Measurements from ENCODE around the gene ABCC1.
A peak's percentile ranks its signal among the peaks of the same experiment; 100 is the strongest.
"Not testable (repeated sequence)": the region's sequence is repeated elsewhere in the genome, so short reads cannot be mapped to it uniquely, and the experiment has no call there.

ABCC1 gene

DNA sequence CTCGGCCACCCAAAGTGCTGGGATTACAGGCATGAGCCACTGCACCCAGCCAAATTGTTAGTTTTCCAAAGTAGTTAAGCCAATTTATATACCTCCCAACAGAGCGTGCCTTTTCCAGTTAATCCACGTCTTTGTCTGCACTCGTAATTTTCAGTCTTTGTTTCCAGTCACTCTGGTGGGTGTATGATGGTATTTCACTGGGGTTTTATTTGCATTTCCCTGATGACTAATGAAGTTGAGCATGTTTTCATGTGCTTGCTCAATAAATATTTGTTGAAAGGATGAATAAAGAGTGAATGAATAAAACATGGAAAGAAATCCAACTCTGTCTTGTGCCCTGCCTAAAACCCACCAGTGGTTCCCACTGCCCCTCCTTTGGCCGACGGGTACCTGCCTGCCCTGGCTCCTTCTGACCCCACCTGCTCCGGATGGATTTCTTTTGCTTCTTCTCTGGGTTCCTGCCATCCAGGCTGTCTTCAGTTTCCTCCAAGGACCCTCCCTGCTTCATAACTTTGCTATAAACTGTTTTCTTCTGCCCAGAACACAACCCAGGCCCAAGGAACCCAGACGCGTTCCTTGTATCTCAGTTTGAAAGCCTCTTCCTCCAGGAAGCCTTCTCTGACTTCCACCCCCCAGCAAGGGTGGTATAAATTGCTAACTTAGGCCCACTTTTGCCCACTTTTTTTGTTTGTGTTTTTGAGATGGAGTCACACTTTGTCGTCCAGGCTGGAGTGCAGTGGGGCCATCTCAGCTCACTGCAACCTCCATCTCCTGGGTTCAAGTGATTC lies 3.0 kb upstream of the ABCC1 start:
- DNase-seq (ENCODE audit: low read depth): peak; percentile 64

DNA sequence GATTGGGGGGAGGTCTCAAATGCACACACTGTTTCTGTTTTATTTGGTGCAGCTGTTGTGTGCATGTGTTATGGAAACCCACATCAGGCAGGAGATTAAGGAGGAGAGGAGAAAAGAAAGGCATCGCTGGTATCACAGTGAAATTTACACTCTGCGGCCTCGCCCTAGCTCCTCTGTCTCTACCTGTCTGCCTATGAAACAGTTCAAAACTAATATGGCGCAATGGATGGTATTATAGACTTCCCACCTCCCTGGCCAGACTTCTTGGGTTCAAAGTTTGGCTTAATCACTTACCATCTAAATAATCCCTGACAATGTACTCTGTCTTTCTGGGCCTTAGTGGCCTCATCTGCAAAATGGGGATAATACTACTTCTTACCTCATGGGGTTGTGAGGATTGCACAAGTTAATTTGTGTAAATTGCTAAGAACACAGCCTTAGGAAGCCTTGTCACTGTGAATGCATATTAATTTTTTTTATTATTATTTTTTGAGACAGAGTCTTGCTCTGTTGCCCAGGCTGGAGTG lies 1.4 kb upstream of the ABCC1 start:
- no peak for DNase-seq (ENCODE audit: low read depth)

DNA sequence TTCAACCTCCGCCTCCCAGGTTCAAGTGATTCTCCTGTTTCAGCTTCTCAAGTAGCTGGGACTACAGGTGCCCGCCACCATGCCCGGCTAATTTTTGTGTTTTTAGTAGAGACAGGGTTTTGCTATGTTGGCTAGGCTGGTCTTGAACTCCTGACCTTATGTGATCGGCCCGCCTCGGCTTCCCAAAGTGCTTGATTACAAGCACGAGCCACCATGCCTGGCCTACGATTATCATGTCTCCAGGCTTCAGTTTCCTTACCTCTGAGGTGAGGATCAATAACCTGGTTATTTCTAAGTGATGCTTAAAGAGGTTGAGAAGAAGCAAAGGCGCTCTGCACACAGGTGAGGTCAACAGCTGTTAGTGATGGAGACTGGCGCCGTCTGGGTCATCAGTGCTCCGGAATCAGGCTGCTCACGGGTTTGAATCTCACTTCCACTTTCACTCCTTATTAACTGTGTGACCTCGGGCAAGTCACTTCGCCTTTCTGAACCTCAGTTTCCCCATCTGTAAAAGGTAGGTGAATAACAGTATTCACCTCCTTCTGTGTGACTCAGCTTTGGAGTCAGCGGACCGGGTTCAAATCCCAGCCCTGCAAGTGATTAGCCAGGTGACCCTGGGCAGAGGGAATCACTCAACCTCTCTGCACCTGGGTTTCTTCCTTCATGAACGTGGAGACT lies 745 bp upstream of the ABCC1 start:
- no peak for DNase-seq (ENCODE audit: low read depth)

DNA sequence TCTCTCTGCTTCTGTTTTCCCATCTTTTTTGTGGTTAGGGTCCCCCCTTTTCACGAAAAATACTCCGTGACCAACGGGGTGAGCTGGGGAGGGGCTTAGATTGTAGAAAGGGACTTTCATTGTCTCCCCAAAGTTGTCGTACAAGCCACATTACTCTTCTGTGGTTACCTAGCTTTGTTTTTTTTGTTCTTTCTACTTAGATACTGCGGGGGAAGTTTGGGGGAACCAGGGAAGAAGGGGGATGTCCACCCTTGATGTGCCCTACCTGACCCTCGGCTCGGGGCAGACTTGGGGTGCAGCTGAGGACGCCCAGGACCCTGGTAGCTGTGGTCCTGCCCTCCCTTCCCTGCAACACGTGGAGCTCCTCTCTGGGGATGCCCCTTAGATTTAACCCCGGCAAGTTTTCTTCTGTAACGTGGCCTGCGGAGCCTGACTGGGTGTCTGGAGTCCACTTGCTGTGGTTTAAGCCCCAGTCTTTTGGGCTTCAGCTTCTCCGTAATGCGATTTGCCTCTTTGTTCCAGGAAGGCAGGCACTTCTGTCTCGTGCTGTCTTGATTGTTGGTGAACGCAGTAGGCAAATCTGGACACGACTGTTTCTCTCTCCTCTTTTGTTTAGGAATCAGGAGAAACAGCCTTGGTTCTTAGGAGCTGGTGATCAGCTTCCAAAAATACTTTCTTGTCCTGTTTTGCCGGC lies 892 bp downstream of the ABCC1 start:
- DNase-seq (ENCODE audit: low read depth): peak; percentile 31

GRCh38 chr16:15950869-15951268 lies 1.5 kb downstream of the ABCC1 start:
- no peak for DNase-seq (ENCODE audit: low read depth)

DNA sequence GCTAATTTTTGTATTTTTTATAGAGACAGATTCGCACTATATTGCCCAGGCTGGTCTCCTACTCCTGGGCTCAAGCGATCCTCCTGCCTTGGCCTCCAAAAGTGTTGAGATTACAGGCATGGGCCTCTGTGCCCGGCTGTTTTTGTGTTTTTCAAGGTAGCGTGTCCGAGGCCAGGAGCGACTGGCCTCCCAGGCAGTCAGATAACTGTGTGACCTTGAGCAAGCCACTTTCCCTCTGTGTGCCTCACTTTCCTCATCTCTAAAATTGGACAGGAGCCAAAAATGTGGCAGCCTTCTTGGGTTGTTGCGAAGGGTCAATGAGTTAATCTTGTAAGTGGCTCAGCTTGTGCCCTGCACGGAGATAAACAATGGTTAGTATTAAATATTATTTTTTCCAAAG lies 2.4 kb downstream of the ABCC1 start:
- no peak for DNase-seq (ENCODE audit: low read depth)

DNA sequence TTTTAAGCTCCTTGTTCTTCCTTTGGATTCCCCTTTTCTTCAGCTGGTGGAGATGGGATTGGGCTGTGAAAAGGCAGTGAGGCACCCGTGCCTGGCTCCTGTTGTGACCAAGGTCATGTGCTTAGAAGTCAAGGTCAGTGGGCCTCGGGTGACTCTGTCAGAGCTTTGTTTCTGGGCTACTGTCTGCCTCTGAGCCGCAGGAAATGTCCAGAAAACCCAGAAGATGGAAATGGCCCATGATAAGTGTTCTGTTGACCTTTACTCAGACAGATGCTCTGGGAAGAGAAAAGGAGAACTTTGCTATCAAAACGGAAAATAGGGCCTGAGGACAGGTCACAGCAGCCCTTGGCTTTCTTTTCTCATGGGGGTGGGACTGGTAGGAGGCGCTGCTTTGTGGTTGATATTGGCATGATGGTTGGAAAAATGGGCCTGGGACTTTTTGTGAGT lies 2.9 kb downstream of the ABCC1 start:
- DNase-seq (ENCODE audit: low read depth): no peak

- DNase-seq (ENCODE audit: low read depth): no peak
Observed at GRCh38 chr16:15953477-15953876, 4.1 kb downstream of the ABCC1 start.

DNA sequence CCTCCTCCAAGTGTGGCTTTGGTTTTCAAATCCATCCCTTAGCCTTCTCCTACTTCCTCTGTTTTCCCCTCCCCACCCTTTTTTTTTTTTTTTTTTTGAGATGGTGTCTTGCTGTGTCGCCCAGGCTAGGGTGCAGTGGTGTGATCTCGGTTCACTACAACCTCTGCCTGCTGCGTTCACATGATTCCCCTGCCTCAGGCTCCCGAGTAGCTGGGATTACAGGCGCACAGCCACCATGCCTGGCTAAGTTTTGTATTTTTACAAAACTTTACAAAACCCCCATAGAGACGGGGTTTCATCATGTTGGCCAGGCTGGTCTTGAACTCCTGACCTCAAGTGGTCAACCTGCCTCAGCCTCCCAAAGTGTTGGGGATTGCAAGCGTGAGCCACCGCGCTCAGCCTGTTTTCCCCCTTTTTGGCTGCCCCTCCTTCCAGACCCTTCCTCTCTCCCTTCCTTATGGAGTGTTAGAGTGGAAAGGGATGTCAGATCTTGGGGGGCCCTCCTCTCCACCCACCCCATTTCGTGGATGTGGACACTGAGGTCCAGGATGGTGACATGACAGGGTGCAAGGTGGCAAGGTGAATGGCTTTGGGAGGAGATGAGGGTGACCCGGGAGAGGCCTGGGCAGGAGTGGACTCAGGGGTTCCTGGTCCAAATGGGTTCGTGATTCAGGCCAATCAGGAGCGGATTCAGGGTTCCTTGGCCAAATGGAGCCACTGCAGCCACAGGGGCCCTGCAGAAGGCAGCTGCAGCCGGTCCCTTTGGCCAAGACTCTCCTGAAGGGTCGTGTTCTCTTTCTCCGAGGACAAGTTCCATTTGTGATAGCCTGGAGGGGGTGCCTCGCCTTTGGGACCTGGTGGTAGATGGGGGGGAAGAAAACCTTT lies 4.8 kb downstream of the ABCC1 start:
- no peak for DNase-seq (ENCODE audit: low read depth)

- peak; percentile 34 for DNase-seq (ENCODE audit: low read depth)
Observed at GRCh38 chr16:15954814-15955151, 5.4 kb downstream of the ABCC1 start.

GRCh38 chr16:15955425-15955824 lies 6.0 kb downstream of the ABCC1 start:
- no peak for DNase-seq (ENCODE audit: low read depth)

GRCh38 chr16:15956106-15956505 lies 6.7 kb downstream of the ABCC1 start:
- DNase-seq (ENCODE audit: low read depth): not testable (repeated sequence)

- DNase-seq (ENCODE audit: low read depth): no peak
Observed at GRCh38 chr16:15958703-15959348, 9.4 kb downstream of the ABCC1 start.

DNA sequence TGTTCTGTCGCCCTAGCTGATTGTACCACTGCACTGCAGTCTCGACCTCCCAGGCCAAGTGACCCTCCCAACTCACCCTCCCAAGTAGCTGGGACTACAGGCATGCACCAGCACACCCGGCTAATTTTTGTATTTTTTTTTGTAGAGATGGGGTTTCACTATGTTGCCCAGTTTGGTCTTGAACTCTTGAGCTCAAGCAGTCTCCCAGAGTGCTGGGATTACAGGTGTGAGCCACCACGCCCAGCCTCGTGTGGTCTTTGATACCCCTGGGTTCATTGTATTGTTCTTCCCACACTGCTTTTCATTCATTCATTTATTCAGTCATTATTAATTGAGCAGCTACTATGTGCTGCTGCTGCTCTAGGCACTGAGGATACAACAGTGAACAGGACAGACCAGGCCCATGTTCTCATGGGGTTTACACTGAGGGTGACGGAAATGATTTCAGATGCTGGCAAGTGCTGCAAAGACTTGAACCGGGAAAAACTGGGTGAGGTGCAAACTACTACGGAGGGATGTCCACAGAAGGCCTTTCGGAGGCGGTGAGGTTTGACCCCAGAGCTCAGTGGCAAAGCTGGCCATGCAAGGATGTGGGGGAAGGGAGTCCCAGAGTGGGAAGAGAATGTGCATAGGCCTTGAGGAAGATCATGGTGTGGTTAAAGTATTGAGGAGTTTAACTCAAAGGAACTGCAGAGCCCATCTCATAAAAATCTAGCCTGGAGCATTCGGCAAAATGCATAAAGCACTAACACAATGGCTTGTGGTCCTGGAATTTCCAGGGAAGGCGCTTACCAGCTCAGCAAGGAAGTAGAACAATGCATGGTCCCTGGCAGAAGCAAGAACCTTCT lies 10.9 kb downstream of the ABCC1 start:
- DNase-seq (ENCODE audit: low read depth): no peak

DNA sequence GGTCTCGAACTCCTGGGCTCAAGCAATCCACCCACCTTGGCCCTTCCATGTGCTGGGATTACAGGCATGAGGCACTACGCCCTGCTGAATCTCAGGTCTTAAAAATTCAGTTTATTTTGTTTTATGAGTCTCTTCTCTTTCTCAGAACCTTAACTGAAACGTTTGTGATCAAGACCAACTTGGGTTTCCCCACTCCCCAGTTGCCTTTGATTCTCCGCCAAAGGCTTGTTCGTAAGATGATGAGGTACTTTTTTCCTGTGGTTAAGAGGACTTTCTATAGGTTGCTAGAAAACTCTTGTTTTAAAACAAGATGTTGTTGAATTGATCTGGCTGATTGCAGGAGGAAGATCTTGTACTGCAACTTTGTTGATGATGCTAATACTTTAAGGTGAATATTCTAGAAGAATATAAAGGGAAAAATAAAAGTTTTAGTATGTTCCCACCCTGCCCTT lies 11.7 kb downstream of the ABCC1 start:
- DNase-seq (ENCODE audit: low read depth): no peak

DNA sequence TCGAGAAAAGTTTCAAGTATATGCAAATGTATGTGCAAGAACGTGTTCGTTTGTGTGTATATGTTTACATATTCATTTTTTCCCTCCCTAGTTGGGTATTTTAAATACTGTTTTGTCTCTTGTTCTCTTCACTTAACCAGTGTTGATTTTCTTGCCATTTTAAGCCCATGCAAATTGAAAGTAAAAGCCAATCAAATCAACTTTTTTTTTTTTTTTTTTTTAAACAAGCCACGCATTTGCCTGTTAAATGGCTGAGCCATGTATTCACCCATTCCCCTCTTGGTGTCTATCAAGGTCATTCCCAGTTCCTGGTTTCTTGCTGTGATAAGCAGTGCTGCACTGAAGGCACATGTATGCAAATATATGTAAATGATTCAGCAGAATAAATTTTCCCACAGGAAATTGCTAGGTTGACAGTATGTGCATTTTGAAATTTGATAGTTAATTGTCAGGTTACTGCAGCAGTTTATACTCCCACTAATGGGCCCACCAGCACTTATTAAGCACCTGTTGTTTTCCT lies 12.2 kb downstream of the ABCC1 start:
- DNase-seq (ENCODE audit: low read depth): no peak

GRCh38 chr16:15963307-15963910 lies 14.0 kb downstream of the ABCC1 start:
- no peak for DNase-seq (ENCODE audit: low read depth)

GRCh38 chr16:15966420-15966819 lies 17.0 kb downstream of the ABCC1 start:
- DNase-seq (ENCODE audit: low read depth): no peak

DNA sequence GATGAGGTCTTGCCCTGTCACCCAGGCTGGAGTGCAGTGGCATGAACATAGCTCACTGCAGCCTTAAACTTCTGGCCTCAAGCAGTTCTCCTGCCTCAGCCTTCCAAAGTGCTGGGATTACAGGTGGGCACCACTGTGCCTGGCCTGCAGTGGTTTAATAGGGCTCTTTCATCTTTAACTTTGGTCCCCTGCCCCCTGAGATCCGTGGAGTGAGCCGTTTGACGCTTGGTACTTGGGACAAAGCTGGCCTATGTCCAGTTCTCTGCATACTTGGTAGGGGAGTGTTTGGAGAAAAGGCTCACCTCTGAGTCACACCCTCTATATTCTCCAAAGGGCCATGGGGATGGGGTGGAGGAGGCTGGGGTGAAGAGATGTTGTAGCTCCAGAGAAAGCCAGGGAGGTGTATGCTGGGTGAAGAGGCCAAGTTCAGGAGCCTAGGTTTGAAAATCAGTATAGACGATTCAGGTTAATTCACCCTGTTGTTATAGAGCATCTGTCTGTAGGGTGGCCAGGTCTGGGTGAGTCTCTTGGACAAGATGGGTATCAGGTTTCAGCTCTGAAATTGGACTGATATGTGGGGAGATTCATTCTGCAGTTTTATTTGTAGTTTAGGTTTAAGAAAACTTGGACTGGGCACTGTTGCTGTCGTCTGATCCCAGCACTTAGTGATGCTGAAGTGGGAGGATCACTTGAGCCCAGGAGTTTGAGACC lies 17.6 kb downstream of the ABCC1 start:
- DNase-seq (ENCODE audit: low read depth): peak; percentile 36

Data from stromal cell of bone marrow (primary cell).